CD14-positive monocyte (primary cell): ENCODE measurements around the gene SLC28A3. TPM values are rescaled to one million over a fixed set of nuclear protein-coding genes. Genes with fewer than 3 reads are reported as not detected.

Source experiments
- DNase-seq, 3 donors: peaks; one replicate each; pipeline ENCODE4 v3.0.0-alpha.2; 2011 to 2022
- H2AFZ ChIP-seq: 2 replicates; pipeline ENCODE4 v1.6.0; 2012; ENCODE audit warnings: mild to moderate bottlenecking, low read depth, low read length, inconsistent platforms; ENCODE audit not compliant: insufficient read depth, poor library complexity, severe bottlenecking
- H3K27ac ChIP-seq, 2 donors: 1 replicate in 1 of 2; 2 replicates in 1 of 2; pipeline ENCODE4 v1.5.1; 2012 to 2013; ENCODE audit warnings: low read length in 2 of 2, control low read depth in 1 of 2, inconsistent platforms in 1 of 2, low read depth in 1 of 2, mild to moderate bottlenecking in 1 of 2
- H3K27me3 ChIP-seq, 2 donors: one replicate each; pipeline versions ENCODE4 v1.6.0 to v1.6.1; 2011 to 2013; ENCODE audit warnings: low read length in 2 of 2; ENCODE audit not compliant: control insufficient read depth in 2 of 2, insufficient read depth in 2 of 2
- H3K36me3 ChIP-seq, 2 donors: replicated peaks in 1 of 2; 1 replicate in 1 of 2; 2 replicates in 1 of 2; pipeline versions ENCODE4 v1.5.1 to v1.6.1; 2012 to 2013; ENCODE audit warnings: low read length in 2 of 2, control low read depth in 1 of 2, inconsistent platforms in 1 of 2, mild to moderate bottlenecking in 1 of 2; ENCODE audit not compliant: insufficient read depth in 2 of 2, control insufficient read depth in 1 of 2
- H3K4me1 ChIP-seq, 2 donors: 1 replicate in 1 of 2; 2 replicates in 1 of 2; pipeline versions ENCODE4 v1.5.1 to v1.6.1; 2012 to 2013; ENCODE audit warnings: low read length in 2 of 2, control low read depth in 1 of 2, inconsistent platforms in 1 of 2, mild to moderate bottlenecking in 1 of 2, moderate library complexity in 1 of 2; ENCODE audit not compliant: insufficient read depth in 2 of 2, control insufficient read depth in 1 of 2
- H3K4me2 ChIP-seq: replicated peaks from 2 replicates; pipeline ENCODE3; 2012; ENCODE audit warnings: low read length, moderate library complexity, mild to moderate bottlenecking; ENCODE audit not compliant: poor library complexity, severe bottlenecking; ENCODE audit errors: extremely low read depth
- H3K4me3 ChIP-seq, 3 experiments: fragments of 200-600 bp in 1 of 3; sonication (generic) in 1 of 3; replicated peaks in 1 of 3; 1 replicate in 2 of 3; 2 replicates in 1 of 3; pipeline ENCODE4 v1.5.1; 2011 to 2013; ENCODE audit warnings: low read length in 3 of 3, mild to moderate bottlenecking in 3 of 3, control low read depth in 2 of 3, low read depth in 2 of 3, inconsistent platforms in 1 of 3, moderate library complexity in 1 of 3
- H3K79me2 ChIP-seq: 2 replicates; pipeline ENCODE4 v1.6.0; 2012; ENCODE audit warnings: mild to moderate bottlenecking, control low read depth, inconsistent platforms, low read length, moderate library complexity; ENCODE audit not compliant: insufficient read depth
- H3K9ac ChIP-seq: 2 replicates; pipeline ENCODE4 v1.6.0; 2017; ENCODE audit warnings: low read length, mild to moderate bottlenecking; ENCODE audit not compliant: insufficient read depth, poor library complexity, severe bottlenecking
- H3K9me3 ChIP-seq, 2 donors: replicated peaks in 1 of 2; 1 replicate in 1 of 2; 2 replicates in 1 of 2; pipeline versions ENCODE4 v1.5.1 to v1.6.1; 2012 to 2013; ENCODE audit warnings: low read length in 2 of 2, control low read depth in 1 of 2; ENCODE audit not compliant: control insufficient read depth in 1 of 2, insufficient read depth in 1 of 2
- H4K20me1 ChIP-seq: 2 replicates; pipeline ENCODE4 v1.6.0; 2012; ENCODE audit warnings: mild to moderate bottlenecking, low read length, control low read depth, moderate library complexity; ENCODE audit not compliant: insufficient read depth
- H3K27ac Mint-ChIP-seq, 7 donors: one replicate each; pipeline ENCODE4 v1.8.0; 2020; ENCODE audit warnings: mild to moderate bottlenecking in 7 of 7, mixed read lengths in 7 of 7, moderate library complexity in 6 of 7, inconsistent platforms in 2 of 7
- H3K27me3 Mint-ChIP-seq, 3 donors: one replicate each; pipeline ENCODE4 v1.8.0; 2021 to 2022; ENCODE audit warnings: low read depth in 3 of 3, mild to moderate bottlenecking in 3 of 3, mixed read lengths in 3 of 3, moderate library complexity in 3 of 3, inconsistent platforms in 1 of 3
- H3K36me3 Mint-ChIP-seq, 2 donors: one replicate each; pipeline ENCODE4 v1.8.0; 2020; ENCODE audit warnings: mixed read lengths in 2 of 2, inconsistent platforms in 1 of 2, mild to moderate bottlenecking in 1 of 2
- H3K4me1 Mint-ChIP-seq: one replicate; pipeline ENCODE4 v1.8.0; 2020; ENCODE audit warnings: mild to moderate bottlenecking, mixed read lengths
- H3K4me3 Mint-ChIP-seq, 2 donors: one replicate each; pipeline ENCODE4 v1.8.0; 2020; ENCODE audit warnings: mild to moderate bottlenecking in 2 of 2, mixed read lengths in 2 of 2, moderate library complexity in 1 of 2
- H3K9me3 Mint-ChIP-seq, 7 donors: one replicate each; pipeline ENCODE4 v1.8.0; 2020 to 2022; ENCODE audit warnings: mixed read lengths in 7 of 7, mild to moderate bottlenecking in 6 of 7, moderate library complexity in 6 of 7, inconsistent platforms in 2 of 7
- CTCF ChIP-seq: fragments of 200-600 bp; IDR thresholded peaks from one replicate; pipeline ENCODE4 v1.8.0; 2022; ENCODE audit warnings: antibody characterized with exemption, mild to moderate bottlenecking
- WGBS: methylation state at CpG from one replicate; pipeline ENCODE4 v1.1.5; 2013; ENCODE audit warnings: missing lambda C conversion rate; ENCODE audit not compliant: insufficient coverage; 5-methylcytosine and 5-hydroxymethylcytosine counted together
- intact Hi-C, 2 donors: fragments of 100-400 bp; cut with micrococcal nuclease; formaldehyde crosslinking; loops; one replicate each; pipeline versions ENCODE4 v1.15.0 to v1.15.1; 2023
- polyA plus RNA-seq, 3 donors: library from polyadenylated mRNA; depleted of rRNA in 1 of 3; unstranded in 2 of 3; stranded (reverse) in 1 of 3; fragments of 300-500 nt in 2 of 3; fragments of >200 nt in 1 of 3; fragmentation: Illumina TruSeq in 2 of 3; gene quantifications; 1 replicate in 2 of 3; 2 replicates in 1 of 3; pipeline ENCODE4 v1.2.3, GENCODE V29; 2012 to 2021

SLC28A3 gene
- polyA plus RNA-seq, 3 donors: 1.9 TPM; not detected in 2

GRCh38 chr9:84323858-84324257, 16.7 kb downstream of the SLC28A3 start:
- no peaks in the 10 kb centered on the region for H3K27me3 ChIP-seq
- Mint-ChIP-seq H3K36me3 (peaks cover 0 to 5% of the 10 kb centered on the region in 2 donors), H3K27ac (peak overlapping the region; percentile 61 to 93 (median 79)), H3K4me1 (peaks cover 35% of the 10 kb centered on the region), H3K4me3 (peak overlapping the region; percentile 14 to 28), H3K9me3 (peaks cover 5 to 18% (median 14%) of the 10 kb centered on the region in 7 donors), H3K27me3 (peaks cover 0 to 9% (median 3%) of the 10 kb centered on the region in 3 donors)
- H3K9me3 ChIP-seq: peaks cover 4 to 13% of the 10 kb centered on the region in 2 donors
- intact Hi-C loops: no loop called here
- peak; percentile 40 to 56 (median 54) for DNase-seq
- H3K4me2 ChIP-seq: peak overlapping the region; percentile 34
- no peaks in the 10 kb centered on the region for H3K36me3 ChIP-seq
- no peak for TF ChIP-seq CTCF
- H3K4me1 ChIP-seq: peaks cover 20 to 22% of the 10 kb centered on the region in 2 donors
- no peaks in the 10 kb centered on the region for H3K79me2 ChIP-seq
- peak overlapping the region; percentile 60 to 78 for H3K27ac ChIP-seq
- peak overlapping the region; percentile 70 for H2AFZ ChIP-seq
- 20% methylated on average over 1 of the region's 2 CpGs for WGBS
- peak overlapping the region; percentile 20 for H3K9ac ChIP-seq
- no peaks in the 10 kb centered on the region for H4K20me1 ChIP-seq
- H3K4me3 ChIP-seq: peak overlapping the region in 1 of 3 experiments; percentile 25

DNA sequence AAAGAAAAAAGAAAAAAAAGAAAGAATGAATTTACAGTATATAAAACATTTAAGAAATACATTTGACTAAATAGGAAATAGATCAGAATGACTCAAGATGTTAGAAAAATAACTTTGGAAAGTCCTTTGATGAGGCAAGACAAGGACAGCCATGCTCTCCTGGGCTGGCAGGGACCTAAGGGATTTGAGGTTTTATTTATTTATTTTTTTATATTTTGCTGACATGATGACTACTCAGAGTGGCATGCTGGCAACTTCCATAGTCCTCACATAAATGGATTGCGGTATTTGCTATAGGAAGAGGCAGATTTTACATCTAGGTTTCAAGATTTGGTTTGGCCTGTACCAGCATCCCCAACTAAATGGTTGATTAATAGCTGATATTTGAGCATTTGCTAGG, 17.7 kb downstream of the SLC28A3 start:
- no peaks in the 10 kb centered on the region for H3K36me3 ChIP-seq
- no peaks in the 10 kb centered on the region for H3K79me2 ChIP-seq
- H3K4me1 ChIP-seq: peaks cover 20 to 22% of the 10 kb centered on the region in 2 donors
- no peak overlapping the region for H3K9ac ChIP-seq
- H4K20me1 ChIP-seq: no peaks in the 10 kb centered on the region
- peaks cover 0 to 8% (median 0%) of the 10 kb centered on the region in 3 donors for H3K27me3 Mint-ChIP-seq
- intact Hi-C loops: no loop called here
- peaks cover 0 to 3% of the 10 kb centered on the region in 2 donors for H3K36me3 Mint-ChIP-seq
- H3K27me3 ChIP-seq: no peaks in the 10 kb centered on the region
- H3K4me1 Mint-ChIP-seq: peaks cover 35% of the 10 kb centered on the region
- H3K27ac Mint-ChIP-seq: no peak overlapping the region
- H3K4me2 ChIP-seq: no peak overlapping the region
- no peak overlapping the region for H2AFZ ChIP-seq
- no peak overlapping the region for H3K4me3 Mint-ChIP-seq
- peaks cover under 1 to 8% (median 5%) of the 10 kb centered on the region in 7 donors for H3K9me3 Mint-ChIP-seq
- TF ChIP-seq CTCF: no peak
- peaks cover 0 to 4% of the 10 kb centered on the region in 2 donors for H3K9me3 ChIP-seq
- DNase-seq: peak in 1 of 3 donors; percentile 33
- WGBS: no CpG with 5 or more reads among the region's 1 CpG
- no peak overlapping the region for H3K4me3 ChIP-seq
- no peak overlapping the region for H3K27ac ChIP-seq
